Measurements from ENCODE around the gene MSH6. TPM values are rescaled to one million over a fixed set of nuclear protein-coding genes. Genes with fewer than 3 reads are reported as not detected.

Gene MSH6
- total and polyA plus RNA-seq, 9 of the 15 experiments (the other 6 are each of a cell fraction or from before 2014, with no cell fraction given): 15.3 to 147 (median 80.5) TPM

DNA sequence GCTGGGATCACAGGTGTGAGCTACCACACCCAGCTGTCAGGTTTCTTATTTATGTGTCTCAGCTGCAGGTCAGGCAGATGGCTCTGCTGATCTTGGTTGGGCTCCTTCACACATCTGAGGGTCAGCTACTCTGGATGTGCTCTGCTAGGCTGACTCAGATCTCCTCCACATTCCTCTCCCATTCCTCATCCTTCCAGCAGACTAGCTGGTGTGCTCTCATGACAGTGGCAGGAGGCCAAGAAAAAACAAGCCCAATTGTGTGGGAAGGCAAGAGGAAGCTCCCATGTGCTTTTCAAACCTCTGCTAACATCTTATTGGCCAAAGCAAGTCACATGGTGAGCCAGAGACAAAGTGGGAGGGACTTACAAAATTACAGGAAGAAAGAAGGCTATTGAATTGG, 11.7 kb upstream of the MSH6 start (continued):
- TF ChIP-seq, protein P1, sequence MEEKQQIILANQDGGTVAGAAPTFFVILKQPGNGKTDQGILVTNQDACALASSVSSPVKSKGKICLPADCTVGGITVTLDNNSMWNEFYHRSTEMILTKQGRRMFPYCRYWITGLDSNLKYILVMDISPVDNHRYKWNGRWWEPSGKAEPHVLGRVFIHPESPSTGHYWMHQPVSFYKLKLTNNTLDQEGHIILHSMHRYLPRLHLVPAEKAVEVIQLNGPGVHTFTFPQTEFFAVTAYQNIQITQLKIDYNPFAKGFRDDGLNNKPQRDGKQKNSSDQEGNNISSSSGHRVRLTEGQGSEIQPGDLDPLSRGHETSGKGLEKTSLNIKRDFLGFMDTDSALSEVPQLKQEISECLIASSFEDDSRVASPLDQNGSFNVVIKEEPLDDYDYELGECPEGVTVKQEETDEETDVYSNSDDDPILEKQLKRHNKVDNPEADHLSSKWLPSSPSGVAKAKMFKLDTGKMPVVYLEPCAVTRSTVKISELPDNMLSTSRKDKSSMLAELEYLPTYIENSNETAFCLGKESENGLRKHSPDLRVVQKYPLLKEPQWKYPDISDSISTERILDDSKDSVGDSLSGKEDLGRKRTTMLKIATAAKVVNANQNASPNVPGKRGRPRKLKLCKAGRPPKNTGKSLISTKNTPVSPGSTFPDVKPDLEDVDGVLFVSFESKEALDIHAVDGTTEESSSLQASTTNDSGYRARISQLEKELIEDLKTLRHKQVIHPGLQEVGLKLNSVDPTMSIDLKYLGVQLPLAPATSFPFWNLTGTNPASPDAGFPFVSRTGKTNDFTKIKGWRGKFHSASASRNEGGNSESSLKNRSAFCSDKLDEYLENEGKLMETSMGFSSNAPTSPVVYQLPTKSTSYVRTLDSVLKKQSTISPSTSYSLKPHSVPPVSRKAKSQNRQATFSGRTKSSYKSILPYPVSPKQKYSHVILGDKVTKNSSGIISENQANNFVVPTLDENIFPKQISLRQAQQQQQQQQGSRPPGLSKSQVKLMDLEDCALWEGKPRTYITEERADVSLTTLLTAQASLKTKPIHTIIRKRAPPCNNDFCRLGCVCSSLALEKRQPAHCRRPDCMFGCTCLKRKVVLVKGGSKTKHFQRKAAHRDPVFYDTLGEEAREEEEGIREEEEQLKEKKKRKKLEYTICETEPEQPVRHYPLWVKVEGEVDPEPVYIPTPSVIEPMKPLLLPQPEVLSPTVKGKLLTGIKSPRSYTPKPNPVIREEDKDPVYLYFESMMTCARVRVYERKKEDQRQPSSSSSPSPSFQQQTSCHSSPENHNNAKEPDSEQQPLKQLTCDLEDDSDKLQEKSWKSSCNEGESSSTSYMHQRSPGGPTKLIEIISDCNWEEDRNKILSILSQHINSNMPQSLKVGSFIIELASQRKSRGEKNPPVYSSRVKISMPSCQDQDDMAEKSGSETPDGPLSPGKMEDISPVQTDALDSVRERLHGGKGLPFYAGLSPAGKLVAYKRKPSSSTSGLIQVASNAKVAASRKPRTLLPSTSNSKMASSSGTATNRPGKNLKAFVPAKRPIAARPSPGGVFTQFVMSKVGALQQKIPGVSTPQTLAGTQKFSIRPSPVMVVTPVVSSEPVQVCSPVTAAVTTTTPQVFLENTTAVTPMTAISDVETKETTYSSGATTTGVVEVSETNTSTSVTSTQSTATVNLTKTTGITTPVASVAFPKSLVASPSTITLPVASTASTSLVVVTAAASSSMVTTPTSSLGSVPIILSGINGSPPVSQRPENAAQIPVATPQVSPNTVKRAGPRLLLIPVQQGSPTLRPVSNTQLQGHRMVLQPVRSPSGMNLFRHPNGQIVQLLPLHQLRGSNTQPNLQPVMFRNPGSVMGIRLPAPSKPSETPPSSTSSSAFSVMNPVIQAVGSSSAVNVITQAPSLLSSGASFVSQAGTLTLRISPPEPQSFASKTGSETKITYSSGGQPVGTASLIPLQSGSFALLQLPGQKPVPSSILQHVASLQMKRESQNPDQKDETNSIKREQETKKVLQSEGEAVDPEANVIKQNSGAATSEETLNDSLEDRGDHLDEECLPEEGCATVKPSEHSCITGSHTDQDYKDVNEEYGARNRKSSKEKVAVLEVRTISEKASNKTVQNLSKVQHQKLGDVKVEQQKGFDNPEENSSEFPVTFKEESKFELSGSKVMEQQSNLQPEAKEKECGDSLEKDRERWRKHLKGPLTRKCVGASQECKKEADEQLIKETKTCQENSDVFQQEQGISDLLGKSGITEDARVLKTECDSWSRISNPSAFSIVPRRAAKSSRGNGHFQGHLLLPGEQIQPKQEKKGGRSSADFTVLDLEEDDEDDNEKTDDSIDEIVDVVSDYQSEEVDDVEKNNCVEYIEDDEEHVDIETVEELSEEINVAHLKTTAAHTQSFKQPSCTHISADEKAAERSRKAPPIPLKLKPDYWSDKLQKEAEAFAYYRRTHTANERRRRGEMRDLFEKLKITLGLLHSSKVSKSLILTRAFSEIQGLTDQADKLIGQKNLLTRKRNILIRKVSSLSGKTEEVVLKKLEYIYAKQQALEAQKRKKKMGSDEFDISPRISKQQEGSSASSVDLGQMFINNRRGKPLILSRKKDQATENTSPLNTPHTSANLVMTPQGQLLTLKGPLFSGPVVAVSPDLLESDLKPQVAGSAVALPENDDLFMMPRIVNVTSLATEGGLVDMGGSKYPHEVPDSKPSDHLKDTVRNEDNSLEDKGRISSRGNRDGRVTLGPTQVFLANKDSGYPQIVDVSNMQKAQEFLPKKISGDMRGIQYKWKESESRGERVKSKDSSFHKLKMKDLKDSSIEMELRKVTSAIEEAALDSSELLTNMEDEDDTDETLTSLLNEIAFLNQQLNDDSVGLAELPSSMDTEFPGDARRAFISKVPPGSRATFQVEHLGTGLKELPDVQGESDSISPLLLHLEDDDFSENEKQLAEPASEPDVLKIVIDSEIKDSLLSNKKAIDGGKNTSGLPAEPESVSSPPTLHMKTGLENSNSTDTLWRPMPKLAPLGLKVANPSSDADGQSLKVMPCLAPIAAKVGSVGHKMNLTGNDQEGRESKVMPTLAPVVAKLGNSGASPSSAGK (IDR thresholded peaks at IDR 0.05): peak; percentile 50; the same call in 1 of the 2 replicates
- TF ChIP-seq CBFA2T3 (IDR thresholded peaks at IDR 0.05): peak; percentile 75
- TF ChIP-seq ZC3H4 (CRISPR knock-in tag; IDR thresholded peaks at IDR 0.05; ENCODE audit: borderline replicate concordance): no peak
- TF ChIP-seq TAL1 (IDR thresholded peaks at IDR 0.05): peak; percentile 20; the same call in 1 of the 2 replicates
- no peak for TF ChIP-seq TCF7L2 (IDR thresholded peaks at IDR 0.05; ENCODE audit: low read depth, low read length)
- TF ChIP-seq, protein P2, sequence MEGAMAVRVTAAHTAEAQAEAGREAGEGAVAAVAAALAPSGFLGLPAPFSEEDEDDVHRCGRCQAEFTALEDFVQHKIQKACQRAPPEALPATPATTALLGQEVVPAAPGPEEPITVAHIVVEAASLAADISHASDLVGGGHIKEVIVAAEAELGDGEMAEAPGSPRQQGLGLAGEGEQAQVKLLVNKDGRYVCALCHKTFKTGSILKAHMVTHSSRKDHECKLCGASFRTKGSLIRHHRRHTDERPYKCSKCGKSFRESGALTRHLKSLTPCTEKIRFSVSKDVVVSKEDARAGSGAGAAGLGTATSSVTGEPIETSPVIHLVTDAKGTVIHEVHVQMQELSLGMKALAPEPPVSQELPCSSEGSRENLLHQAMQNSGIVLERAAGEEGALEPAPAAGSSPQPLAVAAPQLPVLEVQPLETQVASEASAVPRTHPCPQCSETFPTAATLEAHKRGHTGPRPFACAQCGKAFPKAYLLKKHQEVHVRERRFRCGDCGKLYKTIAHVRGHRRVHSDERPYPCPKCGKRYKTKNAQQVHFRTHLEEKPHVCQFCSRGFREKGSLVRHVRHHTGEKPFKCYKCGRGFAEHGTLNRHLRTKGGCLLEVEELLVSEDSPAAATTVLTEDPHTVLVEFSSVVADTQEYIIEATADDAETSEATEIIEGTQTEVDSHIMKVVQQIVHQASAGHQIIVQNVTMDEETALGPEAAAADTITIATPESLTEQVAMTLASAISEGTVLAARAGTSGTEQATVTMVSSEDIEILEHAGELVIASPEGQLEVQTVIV (CRISPR knock-in tag; IDR thresholded peaks at IDR 0.05; ENCODE audit: borderline replicate concordance): no peak
- no peak for TF ChIP-seq ARHGAP35 (IDR thresholded peaks at IDR 0.05; ENCODE audit: partially characterized antibody)
- TF ChIP-seq ZNF324 (CRISPR knock-in tag; IDR thresholded peaks at IDR 0.05): no peak
- 0 out of 2 replicates have a peak, but pooled peaks have one; percentile 13 for TF ChIP-seq TEAD4 (IDR thresholded peaks at IDR 0.05; ENCODE audit: low read length)
- TF ChIP-seq TEAD4 (CRISPR knock-in tag; IDR thresholded peaks at IDR 0.05; ENCODE audit: borderline replicate concordance): no peak
- TF ChIP-seq, protein P3, sequence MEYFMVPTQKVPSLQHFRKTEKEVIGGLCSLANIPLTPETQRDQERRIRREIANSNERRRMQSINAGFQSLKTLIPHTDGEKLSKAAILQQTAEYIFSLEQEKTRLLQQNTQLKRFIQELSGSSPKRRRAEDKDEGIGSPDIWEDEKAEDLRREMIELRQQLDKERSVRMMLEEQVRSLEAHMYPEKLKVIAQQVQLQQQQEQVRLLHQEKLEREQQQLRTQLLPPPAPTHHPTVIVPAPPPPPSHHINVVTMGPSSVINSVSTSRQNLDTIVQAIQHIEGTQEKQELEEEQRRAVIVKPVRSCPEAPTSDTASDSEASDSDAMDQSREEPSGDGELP (CRISPR knock-in tag; IDR thresholded peaks at IDR 0.05; ENCODE audit: borderline replicate concordance): peak; percentile 21; the same call in 1 of the 2 replicates
